Stimulated activated CD4-positive, alpha-beta T cell treated with anti-CD3 and anti-CD28 coated beads, Interleukin-4, amount 100 ng/mL, for 48 hours (primary cell): ENCODE results near the gene CLCNKA.
"Not testable (repeated sequence)": the region's sequence is repeated elsewhere in the genome, so short reads cannot be mapped to it uniquely, and the experiment has no call there.

ENCODE experiments used
- DNase-seq, 2 donors: peaks; one replicate each; pipeline ENCODE4 v3.0.0-alpha.2; 2020; ENCODE audit warnings: low read depth in 2 of 2

Gene CLCNKA

GRCh38 chr1:16021681-16022080 lies at the start of gene CLCNKA:
Gene CLCNKA, plus strand, starts transcription at chr1:16022036. Its CDS starts 584 bp downstream, at chr1:16022620.
- DNase-seq = no peak

- no peak for DNase-seq
Observed at GRCh38 chr1:15972409-15972808, 49.4 kb upstream of the CLCNKA start.

- DNase-seq = no peak
Observed at GRCh38 chr1:15973772-15974171, 48.1 kb upstream of the CLCNKA start.

GRCh38 chr1:15974855-15975254 lies 47.0 kb upstream of the CLCNKA start:
- DNase-seq = peak in 1 of 2 donors; percentile 23

GRCh38 chr1:15975358-15975804 lies 46.5 kb upstream of the CLCNKA start:
- DNase-seq = peak; percentile 63 to 74

GRCh38 chr1:15975805-15976680 lies 45.8 kb upstream of the CLCNKA start, which contains the start of gene ZBTB17:
Gene ZBTB17, minus strand, starts transcription at chr1:15976101. Its CDS starts 27,606 bp downstream, at chr1:15948495.
- DNase-seq = peak; percentile 94 to 95

GRCh38 chr1:15977947-15978346 lies 43.9 kb upstream of the CLCNKA start:
- not testable (repeated sequence) for DNase-seq

GRCh38 chr1:15981679-15982078 lies 40.2 kb upstream of the CLCNKA start:
- DNase-seq = no peak

GRCh38 chr1:15983275-15983674 lies 38.6 kb upstream of the CLCNKA start:
- DNase-seq = no peak

- DNase-seq = no peak
Observed at GRCh38 chr1:15985611-15986297, 36.1 kb upstream of the CLCNKA start.

GRCh38 chr1:15988856-15989736 lies 32.7 kb upstream of the CLCNKA start:
- DNase-seq = no peak

GRCh38 chr1:15989776-15990175 lies 32.1 kb upstream of the CLCNKA start:
- DNase-seq = no peak

GRCh38 chr1:15991427-15992186 lies 30.2 kb upstream of the CLCNKA start:
- DNase-seq = no peak

GRCh38 chr1:15992187-15992553 lies 29.7 kb upstream of the CLCNKA start:
- no peak for DNase-seq

- DNase-seq = no peak
Observed at GRCh38 chr1:15992582-15993500, 29.0 kb upstream of the CLCNKA start.

GRCh38 chr1:15993666-15994065 lies 28.2 kb upstream of the CLCNKA start:
- no peak for DNase-seq

GRCh38 chr1:15994081-15994480 lies 27.8 kb upstream of the CLCNKA start:
- no peak for DNase-seq

GRCh38 chr1:15994590-15995351 lies 27.1 kb upstream of the CLCNKA start:
- DNase-seq = peak; percentile 37 to 45

GRCh38 chr1:15997076-15997585 lies 24.7 kb upstream of the CLCNKA start:
- DNase-seq = no peak
